CD4-positive, alpha-beta memory T cell (primary cell): ENCODE data around the gene PBX4. TPM values are rescaled to one million over a fixed set of nuclear protein-coding genes. Genes with fewer than 3 reads are reported as not detected.

Experiments used
- CTCF ChIA-PET: fragments of 350-600 bp; sonication (Branson Sonifier 250); formaldehyde crosslinking; loops from one replicate; lab custom pipeline; 2021; ENCODE audit warnings: inconsistent platforms; ENCODE audit not compliant: partially characterized antibody; lab: Charles Lee
- POLR2A ChIA-PET: fragments of 350-600 bp; sonication (Branson Sonifier 250); formaldehyde crosslinking; loops from one replicate; lab custom pipeline; 2021; ENCODE audit not compliant: partially characterized antibody; lab: Charles Lee
- DNase-seq, 5 donors: peaks; one replicate each; pipeline versions ENCODE4 v3.0.0 to v3.0.0-alpha.2; 2020 to 2022; ENCODE audit warnings: mixed read lengths in 1 of 5
- H3K27ac ChIP-seq: one replicate; pipeline ENCODE4 v1.7.0; 2013; ENCODE audit warnings: low read depth, low read length
- H3K27me3 ChIP-seq: 2 replicates; pipeline ENCODE4 v1.7.0; 2013; ENCODE audit warnings: mild to moderate bottlenecking, low read length, moderate library complexity; ENCODE audit not compliant: insufficient read depth
- H3K36me3 ChIP-seq: 2 replicates; pipeline ENCODE4 v1.7.0; 2013; ENCODE audit warnings: mild to moderate bottlenecking, low read length, moderate library complexity; ENCODE audit not compliant: insufficient read depth
- H3K4me1 ChIP-seq: 2 replicates; pipeline ENCODE4 v1.7.0; 2013; ENCODE audit warnings: mild to moderate bottlenecking, low read length, moderate library complexity; ENCODE audit not compliant: insufficient read depth
- H3K4me3 ChIP-seq, 2 donors: one replicate each; pipeline ENCODE4 v1.7.0; 2013; ENCODE audit warnings: low read length in 2 of 2, mild to moderate bottlenecking in 1 of 2
- H3K9me3 ChIP-seq, 2 donors: one replicate each; pipeline ENCODE4 v1.7.0; 2013; ENCODE audit warnings: low read length in 2 of 2, control low read depth in 1 of 2; ENCODE audit not compliant: control insufficient read depth in 1 of 2
- H3K27ac Mint-ChIP-seq, 7 donors: one replicate each; pipeline ENCODE4 v1.8.0; 2020 to 2021; ENCODE audit warnings: mixed read lengths in 7 of 7, mild to moderate bottlenecking in 6 of 7, inconsistent platforms in 3 of 7, moderate library complexity in 3 of 7
- H3K27me3 Mint-ChIP-seq, 2 donors: one replicate each; pipeline ENCODE4 v1.8.0; 2020 to 2021; ENCODE audit warnings: mixed read lengths in 2 of 2
- H3K36me3 Mint-ChIP-seq, 2 donors: one replicate each; pipeline ENCODE4 v1.8.0; 2020 to 2021; ENCODE audit warnings: mixed read lengths in 2 of 2, inconsistent platforms in 1 of 2, mild to moderate bottlenecking in 1 of 2
- H3K4me1 Mint-ChIP-seq, 4 donors: one replicate each; pipeline ENCODE4 v1.8.0; 2020 to 2021; ENCODE audit warnings: mixed read lengths in 4 of 4, mild to moderate bottlenecking in 1 of 4
- H3K4me3 Mint-ChIP-seq, 8 donors: one replicate each; pipeline ENCODE4 v1.8.0; 2020 to 2021; ENCODE audit warnings: mixed read lengths in 8 of 8, mild to moderate bottlenecking in 7 of 8, moderate library complexity in 6 of 8, inconsistent platforms in 3 of 8
- H3K9me3 Mint-ChIP-seq, 8 donors: one replicate each; pipeline ENCODE4 v1.8.0; 2020 to 2021; ENCODE audit warnings: mixed read lengths in 8 of 8, mild to moderate bottlenecking in 5 of 8, inconsistent platforms in 3 of 8, moderate library complexity in 1 of 8
- intact Hi-C: fragments of 100-400 bp; cut with micrococcal nuclease; formaldehyde crosslinking; loops from one replicate; pipeline ENCODE4 v1.15.1; 2023
- polyA plus RNA-seq, 2 donors: library from polyadenylated mRNA; unstranded; fragments of 300-500 nt; fragmentation: Illumina TruSeq; gene quantifications; one replicate each; pipeline ENCODE4 v1.2.3, GENCODE V29; 2021
- total RNA-seq, 2 experiments: library from RNA; stranded (reverse); gene quantifications; one replicate each; pipeline ENCODE4 v1.2.3, GENCODE V29; 2021

The PBX4 gene
- total and polyA plus RNA-seq, 4 experiments from 2014 or later: 3.9 to 56.3 (median 29.1) TPM

DNA sequence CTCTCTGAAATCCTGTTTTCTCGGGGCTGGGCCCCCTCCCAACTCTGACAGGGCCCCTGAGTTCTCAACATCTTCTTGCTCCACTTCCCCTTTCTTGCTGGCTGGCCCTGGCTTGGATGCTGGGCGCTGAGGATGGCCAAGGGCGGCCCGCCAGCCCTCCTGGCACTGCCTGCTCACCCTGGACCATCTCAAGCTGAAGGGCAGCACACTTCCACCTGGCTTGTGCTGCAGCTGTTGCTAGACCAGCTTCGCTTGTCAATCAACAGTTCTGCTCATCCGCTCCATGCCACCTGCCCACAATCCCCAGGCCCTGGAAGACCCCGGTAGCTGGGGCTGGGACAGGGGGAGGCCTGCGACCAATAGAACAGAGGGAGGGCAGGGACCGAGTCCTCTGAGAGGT, 31.8 kb upstream of the PBX4 start:
- peak in 1 of 5 donors; percentile 5 for DNase-seq
- Histone ChIP-seq H3K27ac (no peak overlapping the region), H3K27me3 (no peaks in the 10 kb centered on the region), H3K4me3 (no peak overlapping the region), H3K36me3 (peaks cover 71% of the 10 kb centered on the region), H3K9me3 (no peaks in the 10 kb centered on the region), H3K4me1 (no peaks in the 10 kb centered on the region)
- no peak overlapping the region for H3K4me3 Mint-ChIP-seq
- intact Hi-C loops: no loop called here
- ChIA-PET POLR2A (interaction anchor here (1.6 to 3.4 kb wide), 2 partner anchors 10 to 13 kb away, joined by 4 to 17 read pairs; partner anchors contain the start of gene ATP13A1), CTCF (interaction anchor here (1.0 to 3.4 kb wide), 3 partner anchors 11 to 118 kb away, joined by 3 to 12 read pairs (median 3); no protein-coding TSS in a partner anchor)
- H3K36me3 Mint-ChIP-seq: peaks cover 33 to 66% of the 10 kb centered on the region in 2 donors
- peak overlapping the region in 5 of 7 donors; percentile 21 to 79 (median 57) for H3K27ac Mint-ChIP-seq
- H3K4me1 Mint-ChIP-seq: peaks cover 0 to 5% (median 1%) of the 10 kb centered on the region in 4 donors
- no peaks in the 10 kb centered on the region for H3K9me3 Mint-ChIP-seq
- no peaks in the 10 kb centered on the region for H3K27me3 Mint-ChIP-seq

DNA sequence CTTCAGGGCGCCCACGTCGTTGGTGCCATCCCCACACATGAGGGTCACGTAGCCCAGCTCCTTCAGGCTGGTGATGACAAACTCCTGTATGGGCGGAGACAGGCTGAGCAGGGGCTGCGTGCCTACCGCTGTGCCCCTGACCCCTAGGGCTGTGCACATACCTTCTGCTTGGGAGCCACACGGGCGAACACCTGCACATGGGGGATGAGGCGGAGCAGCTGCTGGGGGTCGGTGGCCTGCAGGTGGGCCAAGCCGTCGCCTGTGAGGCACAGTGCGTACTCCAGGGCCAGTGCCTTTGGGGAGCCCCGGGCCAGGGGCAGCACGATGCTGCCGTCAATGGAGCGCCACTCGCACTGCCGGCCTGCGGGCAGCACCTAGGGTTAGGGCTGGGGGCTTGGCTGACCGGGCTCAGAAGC, 31.1 kb upstream of the PBX4 start:
- H3K27ac ChIP-seq: no peak overlapping the region
- peak in 1 of 5 donors; percentile 33 for DNase-seq
- ChIA-PET CTCF (interaction anchor here (0.6 to 3.4 kb wide), 3 partner anchors 13 to 118 kb away, joined by 3 to 12 read pairs (median 3); no protein-coding TSS in a partner anchor), POLR2A (interaction anchor here (1.6 to 3.4 kb wide), 2 partner anchors 11 to 14 kb away, joined by 4 to 17 read pairs; partner anchors contain the start of gene ATP13A1)
- Mint-ChIP-seq H3K27me3 (no peaks in the 10 kb centered on the region), H3K4me3 (no peak overlapping the region), H3K36me3 (peaks cover 30 to 65% of the 10 kb centered on the region in 2 donors), H3K4me1 (peaks cover 0 to 5% (median 1%) of the 10 kb centered on the region in 4 donors), H3K27ac (peak overlapping the region in 2 of 7 donors; percentile 12 to 82), H3K9me3 (no peaks in the 10 kb centered on the region)
- H3K36me3 ChIP-seq: peaks cover 64% of the 10 kb centered on the region
- H3K27me3 ChIP-seq: no peaks in the 10 kb centered on the region
- H3K9me3 ChIP-seq: no peaks in the 10 kb centered on the region
- no peaks in the 10 kb centered on the region for H3K4me1 ChIP-seq
- intact Hi-C loops: no loop called here
- H3K4me3 ChIP-seq: no peak overlapping the region

DNA sequence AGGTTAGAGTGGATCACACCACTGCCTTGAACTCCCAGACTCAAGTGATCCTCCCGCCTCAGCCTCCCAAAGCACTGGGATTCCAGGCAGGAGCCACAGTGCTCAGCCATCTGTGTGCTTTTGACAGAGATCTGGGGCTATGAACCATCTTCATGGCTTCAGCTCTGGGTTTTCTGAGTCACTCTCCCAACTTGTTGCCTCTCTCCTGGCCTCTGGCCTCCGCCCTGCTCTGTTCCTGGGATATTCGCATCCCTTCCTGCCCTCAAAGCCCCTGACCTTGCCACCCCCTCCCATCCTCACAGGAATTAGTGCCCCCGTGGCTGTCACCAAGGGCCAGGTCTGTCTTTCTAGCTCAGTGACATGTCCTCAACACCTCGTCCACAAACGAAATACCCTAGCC, 30.7 kb upstream of the PBX4 start:
- no peaks in the 10 kb centered on the region for H3K27me3 ChIP-seq
- H3K4me1 ChIP-seq: peaks cover under 1% of the 10 kb centered on the region
- H3K4me3 ChIP-seq: no peak overlapping the region
- Mint-ChIP-seq H3K27ac (peak overlapping the region in 5 of 7 donors; percentile 12 to 82 (median 64)), H3K36me3 (peaks cover 27 to 65% of the 10 kb centered on the region in 2 donors), H3K27me3 (no peaks in the 10 kb centered on the region), H3K9me3 (no peaks in the 10 kb centered on the region), H3K4me1 (peaks cover 0 to 5% (median 2%) of the 10 kb centered on the region in 4 donors), H3K4me3 (no peak overlapping the region)
- no peaks in the 10 kb centered on the region for H3K9me3 ChIP-seq
- no peak for DNase-seq
- no peak overlapping the region for H3K27ac ChIP-seq
- peaks cover 60% of the 10 kb centered on the region for H3K36me3 ChIP-seq
- ChIA-PET POLR2A (no interaction called here), CTCF (interaction anchor here (0.6 to 3.4 kb wide), 3 partner anchors 13 to 117 kb away, joined by 3 to 12 read pairs (median 3); no protein-coding TSS in a partner anchor)
- intact Hi-C loops: no loop called here

DNA sequence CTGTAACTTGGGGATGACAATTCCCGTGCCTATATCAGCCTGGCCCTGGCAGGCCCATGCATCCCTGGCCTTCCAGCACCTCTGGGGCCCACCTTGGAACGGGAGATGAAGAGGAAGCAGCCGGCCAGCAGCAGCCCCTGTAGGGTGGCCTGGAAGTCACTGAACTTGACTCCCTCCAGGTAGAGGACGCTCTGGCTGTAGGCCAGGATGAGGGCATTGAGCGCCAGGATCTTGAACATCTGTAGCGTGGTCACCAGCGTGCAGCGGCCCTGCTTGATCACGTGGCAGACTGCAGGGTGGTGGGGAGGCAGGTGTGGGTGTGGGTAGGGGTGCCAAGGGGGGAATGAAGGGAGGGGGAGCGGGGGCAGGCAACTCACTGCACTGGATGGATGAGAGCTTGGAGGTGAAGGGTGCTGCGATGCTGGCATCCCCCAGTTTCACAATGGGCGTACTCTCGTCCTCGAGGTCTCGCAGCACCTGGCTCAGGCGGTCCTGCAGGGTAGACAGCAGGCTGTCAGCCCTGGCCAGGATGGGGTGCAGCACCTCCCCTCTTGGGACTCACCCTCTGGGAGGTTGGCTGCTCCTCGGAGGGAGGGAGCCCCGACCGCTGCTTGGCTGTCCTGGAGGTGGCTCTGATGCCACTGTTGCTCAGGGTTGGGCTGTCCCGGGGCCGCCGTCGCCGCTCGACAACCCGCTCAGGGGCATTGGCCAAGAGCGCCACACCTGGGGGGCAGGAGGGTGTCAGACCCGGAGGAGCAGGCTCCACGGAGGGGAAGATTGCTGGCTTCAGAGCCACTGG, 28.7 kb upstream of the PBX4 start:
- Histone ChIP-seq H3K4me1 (peaks cover 13% of the 10 kb centered on the region), H3K27ac (no peak overlapping the region), H3K4me3 (no peak overlapping the region), H3K27me3 (no peaks in the 10 kb centered on the region), H3K36me3 (peaks cover 42% of the 10 kb centered on the region), H3K9me3 (no peaks in the 10 kb centered on the region)
- Mint-ChIP-seq H3K27me3 (no peaks in the 10 kb centered on the region), H3K9me3 (no peaks in the 10 kb centered on the region), H3K4me3 (no peak overlapping the region), H3K36me3 (peaks cover 15 to 67% of the 10 kb centered on the region in 2 donors), H3K4me1 (peaks cover 4 to 19% (median 5%) of the 10 kb centered on the region in 4 donors), H3K27ac (peak overlapping the region in 3 of 7 donors; percentile 7 to 74 (median 31))
- intact Hi-C loops: no loop called here
- no peak for DNase-seq
- CTCF ChIA-PET: no interaction called here
- POLR2A ChIA-PET: no interaction called here

DNA sequence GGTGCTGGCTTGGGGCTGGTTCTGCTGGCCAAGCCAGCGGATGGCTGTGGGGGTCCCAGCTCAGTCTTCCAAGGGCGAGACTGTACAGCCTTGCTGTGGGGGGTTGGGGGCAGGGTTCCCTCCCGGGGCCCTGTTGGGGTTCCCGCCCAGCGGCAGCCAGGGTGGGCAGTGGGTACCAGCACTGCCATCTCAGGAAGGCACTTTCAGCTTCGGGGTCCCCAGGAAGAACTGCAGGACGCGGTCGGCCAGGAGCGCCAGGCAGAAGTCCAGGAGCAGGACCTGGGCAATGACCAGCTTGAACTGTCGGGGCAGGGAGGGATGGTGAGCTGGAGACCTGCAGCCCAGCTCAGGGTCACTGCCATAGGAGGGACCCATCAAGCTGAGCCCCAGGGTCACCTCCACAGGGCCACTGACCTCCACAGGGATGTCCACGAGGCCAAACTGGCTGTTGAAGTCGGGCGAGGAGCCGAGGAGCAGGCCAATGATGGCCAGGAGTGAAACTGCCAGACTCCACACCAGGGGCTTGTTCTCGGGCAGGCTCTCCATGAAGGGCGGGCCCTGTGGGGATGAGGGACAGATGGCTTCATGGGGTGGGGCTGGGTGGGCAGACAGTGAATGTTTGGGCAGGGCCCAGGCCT, 26.9 kb upstream of the PBX4 start:
- ChIA-PET CTCF (interaction anchor here (2.7 kb wide), 2 partner anchors 91 to 112 kb away, joined by 23 to 68 read pairs; no protein-coding TSS in a partner anchor), POLR2A (interaction anchor here (2.1 to 4.0 kb wide), 2 partner anchors 22 to 113 kb away, joined by 42 to 46 read pairs; partner anchors contain the start of gene ZNF101)
- Histone ChIP-seq H3K27ac (no peak overlapping the region), H3K36me3 (peaks cover 32% of the 10 kb centered on the region), H3K9me3 (no peaks in the 10 kb centered on the region), H3K4me3 (no peak overlapping the region), H3K27me3 (no peaks in the 10 kb centered on the region), H3K4me1 (peaks cover 22% of the 10 kb centered on the region)
- peaks cover 9 to 25% (median 11%) of the 10 kb centered on the region in 4 donors for H3K4me1 Mint-ChIP-seq
- peaks cover 7 to 60% of the 10 kb centered on the region in 2 donors for H3K36me3 Mint-ChIP-seq
- peak overlapping the region in 1 of 7 donors; percentile 30 for H3K27ac Mint-ChIP-seq
- H3K9me3 Mint-ChIP-seq: no peaks in the 10 kb centered on the region
- no peak overlapping the region for H3K4me3 Mint-ChIP-seq
- intact Hi-C loops: no loop called here
- no peaks in the 10 kb centered on the region for H3K27me3 Mint-ChIP-seq
- no peak for DNase-seq

DNA sequence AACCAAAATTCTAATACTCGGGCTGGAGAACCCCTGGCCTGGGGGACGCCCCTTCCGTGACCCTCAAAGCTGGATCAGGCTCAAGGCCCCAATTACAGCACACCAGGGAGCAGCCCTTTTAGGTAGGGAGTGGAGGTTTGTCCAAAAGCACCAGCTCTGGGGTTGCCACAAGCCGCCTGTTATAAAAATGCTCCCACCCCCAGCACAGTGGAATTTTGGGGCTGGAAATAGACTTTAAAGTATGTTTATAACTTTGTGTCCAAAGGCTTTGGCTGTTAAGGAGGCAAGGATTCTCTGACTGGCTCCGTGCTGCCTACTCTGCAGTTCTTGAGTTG, 25.5 kb upstream of the PBX4 start:
- peaks cover 8 to 59% of the 10 kb centered on the region in 2 donors for H3K36me3 Mint-ChIP-seq
- Histone ChIP-seq H3K4me3 (peak overlapping the region in 1 of 2 donors; percentile 96), H3K27ac (peak overlapping the region; percentile 92), H3K4me1 (peaks cover 22% of the 10 kb centered on the region), H3K27me3 (no peaks in the 10 kb centered on the region), H3K36me3 (peaks cover 32% of the 10 kb centered on the region), H3K9me3 (no peaks in the 10 kb centered on the region)
- no peaks in the 10 kb centered on the region for H3K27me3 Mint-ChIP-seq
- POLR2A ChIA-PET: interaction anchor here (0.6 to 4.0 kb wide), 24 partner anchors 10 to 228 kb away, joined by 3 to 46 read pairs (median 4); partner anchors contain the start of genes ATP13A1, LPAR2, PBX4 and ZNF101
- H3K9me3 Mint-ChIP-seq: no peaks in the 10 kb centered on the region
- peaks cover 9 to 25% (median 15%) of the 10 kb centered on the region in 4 donors for H3K4me1 Mint-ChIP-seq
- peak overlapping the region; percentile 90 to 99 (median 99) for H3K4me3 Mint-ChIP-seq
- DNase-seq: no peak
- H3K27ac Mint-ChIP-seq: peak overlapping the region; percentile 96 to 99 (median 97)
- intact Hi-C loops: no loop called here
- CTCF ChIA-PET: interaction anchor here (0.8 to 2.7 kb wide), 23 partner anchors 11 to 317 kb away, joined by 3 to 68 read pairs (median 4); partner anchors contain the start of genes NDUFA13, TSSK6 and YJEFN3
